Amniotic epithelial cell (primary cell): ENCODE data around the gene FBH1.
A peak's percentile ranks its signal among the peaks of the same experiment; 100 is the strongest.
"Not testable (repeated sequence)": the region's sequence is repeated elsewhere in the genome, so short reads cannot be mapped to it uniquely, and the experiment has no call there.

Experiments
- DNase-seq: peaks from one replicate; pipeline ENCODE4 v3.0.0-alpha.2; 2010; ENCODE audit warnings: low read depth

FBH1 gene

GRCh38 chr10:5903563-5903962 lies 13.5 kb downstream of the FBH1 start:
- no peak for DNase-seq

GRCh38 chr10:5904227-5904626 lies 14.2 kb downstream of the FBH1 start:
- DNase-seq = no peak

GRCh38 chr10:5905854-5906507 lies 15.9 kb downstream of the FBH1 start:
- no peak for DNase-seq

DNA sequence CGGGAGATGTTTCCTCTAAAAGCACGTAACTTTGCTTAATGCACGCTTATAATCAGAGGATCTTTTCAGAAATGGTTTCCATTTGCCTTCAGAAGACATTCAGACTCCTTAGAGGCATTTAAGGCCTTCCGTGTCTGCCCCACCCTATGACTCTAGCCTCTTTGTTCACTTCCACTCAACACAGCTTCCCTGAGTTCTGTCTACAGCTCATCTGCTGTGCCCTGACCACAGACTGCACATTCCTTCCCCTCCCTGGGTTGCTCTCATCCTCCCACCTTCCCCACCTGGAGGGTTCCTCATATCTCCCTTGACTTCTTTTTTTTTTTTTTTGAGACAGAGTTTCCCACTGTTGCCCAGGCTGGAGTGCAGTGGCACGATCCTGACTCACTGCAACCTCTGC lies 16.6 kb downstream of the FBH1 start:
- no peak for DNase-seq

- DNase-seq = not testable (repeated sequence)
Measured at GRCh38 chr10:5908676-5909075, 18.6 kb downstream of the FBH1 start.

- DNase-seq = no peak
Measured at GRCh38 chr10:5910323-5911100, 20.5 kb downstream of the FBH1 start.

- DNase-seq = no peak
Measured at GRCh38 chr10:5911670-5912069, 21.6 kb downstream of the FBH1 start.

DNA sequence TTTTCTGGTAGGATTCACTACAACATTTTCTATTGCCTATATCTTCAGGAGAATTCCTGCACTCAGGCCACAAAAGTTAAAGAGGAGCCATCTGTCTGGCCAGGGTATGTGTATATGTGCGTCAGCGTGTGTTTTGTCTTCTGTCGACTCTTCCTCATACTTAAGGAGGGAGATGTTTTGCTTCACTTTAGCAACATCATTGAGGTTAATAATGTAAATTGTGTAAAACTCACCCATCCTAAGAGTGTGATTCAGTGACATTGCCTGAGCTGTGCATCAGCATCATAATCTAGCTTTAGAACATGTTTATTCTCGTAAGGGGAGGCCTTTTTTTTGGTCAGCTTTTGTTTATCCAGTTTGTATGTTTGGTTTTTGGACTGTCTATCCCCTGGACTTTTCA lies 23.7 kb downstream of the FBH1 start:
- no peak for DNase-seq

DNA sequence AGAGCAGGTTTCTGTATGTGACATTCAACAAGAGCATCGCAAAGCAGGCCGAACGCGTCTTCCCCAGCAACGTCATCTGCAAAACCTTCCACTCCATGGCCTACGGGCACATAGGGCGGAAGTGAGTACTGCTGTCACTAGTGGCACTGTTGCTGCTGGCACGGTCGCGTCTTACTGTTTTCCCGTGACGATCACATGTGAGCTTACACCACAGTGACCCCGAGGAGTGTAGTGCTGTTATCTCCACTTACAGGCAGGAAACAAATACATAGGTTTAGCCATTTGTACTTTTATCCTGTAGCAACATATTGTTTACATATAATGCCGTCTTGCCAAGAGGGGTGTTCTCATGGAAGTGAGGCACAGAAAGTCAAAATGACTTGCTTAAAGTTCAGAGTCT lies 25.4 kb downstream of the FBH1 start:
- DNase-seq = no peak

DNA sequence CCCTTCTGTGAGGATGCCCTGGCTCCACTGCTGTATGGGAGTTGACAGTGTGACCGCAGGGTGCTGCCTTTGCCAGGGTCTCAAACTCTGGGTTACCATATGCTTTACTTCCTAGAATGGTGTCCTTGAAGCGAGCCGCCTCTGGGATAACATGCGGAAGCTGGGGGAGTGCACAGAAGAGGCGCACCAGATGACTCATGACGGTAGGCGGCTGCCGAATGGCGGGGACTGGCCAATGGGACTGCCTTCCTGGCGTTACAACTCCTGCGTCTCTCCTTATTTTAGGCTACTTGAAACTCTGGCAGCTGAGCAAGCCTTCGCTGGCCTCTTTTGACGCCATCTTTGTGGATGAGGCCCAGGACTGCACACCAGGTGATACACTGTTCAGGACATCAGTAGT lies 27.3 kb downstream of the FBH1 start:
- no peak for DNase-seq

DNA sequence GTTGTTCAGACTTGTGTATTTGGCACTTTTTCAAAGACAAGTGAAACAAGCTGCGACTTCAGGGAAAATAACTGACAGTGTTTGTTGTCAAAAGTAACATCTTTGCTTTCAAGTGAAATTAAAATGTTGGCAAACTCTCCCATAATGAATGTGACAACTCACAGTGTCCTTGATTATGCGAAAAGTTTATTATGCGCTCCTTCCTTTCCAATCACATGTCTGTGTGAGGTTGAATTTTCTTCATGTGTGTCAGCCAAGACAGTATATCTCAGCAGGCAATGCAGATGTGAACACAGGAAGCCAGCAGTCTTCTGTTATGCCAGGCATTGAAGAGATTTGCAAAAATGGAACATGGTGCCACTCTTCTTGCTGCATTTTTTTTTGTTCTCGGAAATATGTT lies 28.7 kb downstream of the FBH1 start:
- no peak for DNase-seq

DNA sequence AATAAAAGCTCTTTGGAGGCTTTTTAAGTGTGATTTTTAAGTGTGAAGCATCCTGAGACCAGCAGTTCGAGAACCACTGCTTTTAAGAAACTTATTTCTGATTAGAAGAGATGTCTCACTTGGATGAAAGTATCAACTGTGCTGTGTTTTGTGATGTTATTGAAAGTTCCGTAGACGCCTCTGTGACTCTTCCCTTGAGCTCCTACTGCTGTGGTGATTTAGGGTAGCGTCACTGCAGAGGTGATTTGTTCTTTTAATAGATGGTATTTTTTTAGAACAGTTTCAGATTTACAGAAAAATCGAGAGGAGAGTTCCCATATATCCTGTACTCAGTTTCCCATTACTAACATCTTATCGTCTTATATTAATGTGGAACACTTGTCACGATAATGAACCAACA lies 29.5 kb downstream of the FBH1 start:
- DNase-seq = no peak

GRCh38 chr10:5921746-5922145 lies 31.7 kb downstream of the FBH1 start:
- no peak for DNase-seq

DNA sequence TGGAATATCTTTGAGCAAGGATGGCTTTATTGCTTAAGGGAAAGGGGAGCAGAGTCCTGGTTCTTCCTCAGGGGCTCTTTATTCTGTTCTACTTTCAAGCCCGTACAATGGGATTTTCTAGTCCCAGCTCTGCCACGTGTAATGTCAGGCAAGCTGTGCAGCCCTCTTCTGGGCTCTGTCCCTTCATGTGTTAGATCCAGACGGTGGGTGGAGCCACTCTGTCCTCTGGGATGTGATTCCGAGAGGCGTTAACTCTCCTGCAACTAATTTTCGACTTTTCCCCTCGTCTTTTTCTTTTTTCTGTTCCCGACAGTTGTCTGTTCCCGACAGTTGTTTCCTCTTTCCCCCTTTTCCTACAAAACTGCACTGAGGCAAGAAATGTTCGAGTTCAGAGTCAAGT lies 34.8 kb downstream of the FBH1 start:
- DNase-seq = no peak

GRCh38 chr10:5927306-5927705 lies 37.3 kb downstream of the FBH1 start:
- no peak for DNase-seq

- DNase-seq = no peak
Measured at GRCh38 chr10:5929442-5929841, 39.4 kb downstream of the FBH1 start.

- no peak for DNase-seq
Measured at GRCh38 chr10:5930272-5930671, 40.2 kb downstream of the FBH1 start.

DNA sequence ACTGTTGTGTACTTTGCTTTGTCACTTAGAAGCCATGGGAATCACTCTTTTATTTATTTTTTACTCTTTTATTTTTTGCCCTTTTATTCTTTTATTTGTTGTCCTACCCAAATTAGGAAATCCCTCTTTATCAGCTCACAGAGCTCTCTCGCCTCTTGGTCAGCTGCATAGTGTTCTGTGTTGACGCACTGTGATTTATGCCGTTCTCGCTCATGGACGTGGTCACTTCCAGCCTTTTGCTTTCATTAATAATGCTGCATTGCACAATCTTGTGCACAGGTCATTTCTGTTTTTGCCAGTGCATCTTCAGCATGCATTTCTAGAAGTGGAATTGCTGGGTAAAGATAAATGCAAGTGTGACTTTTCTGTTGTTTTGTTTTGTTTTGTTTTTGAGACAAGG lies 42.3 kb downstream of the FBH1 start:
- peak; percentile 92 for DNase-seq

DNA sequence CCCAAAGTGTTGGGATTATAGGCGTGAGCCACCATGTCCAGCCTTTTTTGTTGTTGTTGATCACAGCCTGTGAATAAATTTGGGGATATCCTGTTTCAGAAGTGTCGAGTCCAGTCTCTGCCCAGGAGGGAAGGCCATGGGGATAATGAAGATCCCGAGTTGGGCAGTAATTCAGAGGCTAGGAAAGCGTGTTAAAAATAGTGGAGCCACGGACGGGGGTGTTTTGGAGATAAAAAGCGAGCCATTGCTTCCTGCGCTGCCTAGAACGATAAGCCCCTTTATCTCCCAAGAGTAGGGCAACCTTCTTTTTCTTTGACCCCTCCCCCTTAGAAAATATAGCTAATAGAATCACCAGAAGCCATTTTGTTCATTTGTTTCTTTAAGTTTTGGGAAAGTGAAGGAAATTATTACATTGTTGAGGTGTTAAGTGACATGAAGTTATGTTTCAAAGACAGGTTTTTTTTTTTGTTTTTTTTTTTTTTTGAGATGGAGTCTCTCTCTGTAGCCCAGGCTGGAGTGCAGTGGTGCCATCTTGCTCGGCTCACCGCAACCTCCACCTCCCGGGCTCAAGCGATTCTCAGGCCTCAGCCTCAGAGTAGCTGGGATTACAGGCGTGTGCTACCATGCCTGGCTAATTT lies 44.0 kb downstream of the FBH1 start:
- DNase-seq = no peak

GRCh38 chr10:5935628-5936027 lies 45.6 kb downstream of the FBH1 start:
- DNase-seq = no peak

DNA sequence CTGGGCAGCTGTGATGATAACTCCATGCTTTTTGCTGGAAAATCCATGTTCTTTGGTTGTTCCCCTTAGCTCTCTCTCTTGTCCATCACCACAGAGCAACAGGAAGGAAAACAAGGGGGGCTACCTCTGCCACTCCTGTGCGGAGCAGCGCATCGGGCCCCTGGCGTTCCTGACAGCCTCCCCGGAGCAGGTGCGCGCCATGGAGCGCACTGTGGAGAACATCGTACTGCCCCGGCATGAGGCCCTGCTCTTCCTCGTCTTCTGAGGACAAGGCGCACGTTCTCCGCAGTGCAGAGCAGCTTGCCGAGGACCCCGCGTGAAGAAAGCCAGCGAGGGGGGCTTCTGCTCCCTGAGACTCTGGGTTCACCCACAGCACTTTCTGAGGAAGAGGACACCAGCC lies 47.0 kb downstream of the FBH1 start:
- no peak for DNase-seq

DNA sequence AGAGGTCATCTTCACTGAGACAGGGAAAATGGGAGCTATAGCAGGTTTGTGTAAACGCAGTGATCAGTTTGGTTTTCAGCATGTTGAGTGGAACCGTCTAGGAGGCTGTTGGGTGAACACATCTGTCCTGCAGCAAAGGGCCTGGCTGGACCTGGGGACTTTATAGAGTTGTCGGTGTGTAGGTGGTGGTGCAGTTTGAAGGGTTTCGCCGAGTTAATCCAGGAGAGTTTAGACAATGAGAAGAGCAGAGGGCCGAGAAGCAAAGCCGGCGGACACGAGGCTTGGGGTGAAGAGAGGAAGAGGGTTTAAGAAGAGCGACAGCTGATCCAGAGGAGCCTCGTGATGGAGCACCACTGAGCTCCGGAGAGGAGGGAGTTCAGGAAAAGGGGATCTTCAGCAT lies 48.2 kb downstream of the FBH1 start:
- no peak for DNase-seq

GRCh38 chr10:5940807-5941218 lies 50.8 kb downstream of the FBH1 start:
- no peak for DNase-seq
